Uterus (tissue), 4 donors: Measurements from ENCODE around the gene DCAF5. TPM values are rescaled to one million over a fixed set of nuclear protein-coding genes. Genes with fewer than 3 reads are reported as not detected.

ENCODE experiments used
- small RNA-seq: library from RNA; depleted of rRNA; stranded (forward); fragments of <200 nt; gene quantifications from one replicate; pipeline ENCODE3, GENCODE V24; 2016
- total RNA-seq, 4 donors: library from RNA; depleted of rRNA in 3 of 4; stranded (reverse); fragments of >200 nt in 3 of 4; gene quantifications; one replicate each; pipeline versions ENCODE4 v1.1.0 to v1.2.4, GENCODE V29; 2014 to 2023
- donor health status: DM: yes; HTN: yes; CAD: no.

Gene DCAF5
- total RNA-seq, 4 donors from 2014 or later, result 32.2 to 68.5 (median 60.0) TPM

Small RNA genes lying within 50 kb of the gene (small RNA-seq; reads per million reads assigned to genes)
- gene RF00019 (not detected), gene RPS29P1 (not detected)

Other genes with a start within 250 kb of the DCAF5 start
- gene ACTN1, start 173.8 kb downstream of the DCAF5 start, total RNA-seq, result 100 to 1,000 TPM; 147 to 538 (median 343) TPM
- gene EXD2, start 38.4 kb upstream of the DCAF5 start, total RNA-seq, result 10 to 100 TPM in 3 of 4 donors, 1 to 10 TPM in 1; 4.6 to 52.1 (median 28.3) TPM
- gene GALNT16, start 107.0 kb upstream of the DCAF5 start, total RNA-seq, result 10 to 100 TPM in 3 of 4 donors, 1 to 10 TPM in 1; 2.1 to 35.9 (median 11.5) TPM
- 100 to 1,000 TPM in 3 of 4 donors, 1 to 10 TPM in 1; 8.7 to 226 (median 149) TPM for gene ERH, start 245.2 kb upstream of the DCAF5 start, total RNA-seq
- gene SLC39A9, start 245.6 kb upstream of the DCAF5 start, total RNA-seq, result 100 to 1,000 TPM in 1 of 4 donors, 10 to 100 TPM in 3; 26.8 to 131 (median 38.7) TPM